GM12874 (cell line): ENCODE measurements around the gene BNC2.

Source experiments
- CTCF ChIP-seq: IDR thresholded peaks from 2 replicates; pipeline ENCODE4 v1.5.1; 2011; ENCODE audit warnings: low read depth, mild to moderate bottlenecking, control low read depth, low read length, moderate library complexity; ENCODE audit not compliant: insufficient read depth

The BNC2 gene

GRCh38 chr9:16870596-16871335, at the start of gene BNC2:
BNC2 (minus strand) TSS chr9:16870670; CDS start chr9:16870648, 22 bp downstream.
- no peak for TF ChIP-seq CTCF

- no peak for TF ChIP-seq CTCF
Observed at GRCh38 chr9:16918920-16919319, 48.5 kb upstream of the BNC2 start.

- no peak for TF ChIP-seq CTCF
Observed at GRCh38 chr9:16915126-16915831, 44.8 kb upstream of the BNC2 start.

- TF ChIP-seq CTCF, result no peak
Observed at GRCh38 chr9:16912197-16912596, 41.7 kb upstream of the BNC2 start.

GRCh38 chr9:16904655-16905054, 34.2 kb upstream of the BNC2 start:
- no peak for TF ChIP-seq CTCF

GRCh38 chr9:16901590-16901989, 31.1 kb upstream of the BNC2 start:
- no peak for TF ChIP-seq CTCF

GRCh38 chr9:16899606-16900005, 29.1 kb upstream of the BNC2 start:
- no peak for TF ChIP-seq CTCF
